Measurements from ENCODE around the gene CDKN1C.

The CDKN1C gene

DNA sequence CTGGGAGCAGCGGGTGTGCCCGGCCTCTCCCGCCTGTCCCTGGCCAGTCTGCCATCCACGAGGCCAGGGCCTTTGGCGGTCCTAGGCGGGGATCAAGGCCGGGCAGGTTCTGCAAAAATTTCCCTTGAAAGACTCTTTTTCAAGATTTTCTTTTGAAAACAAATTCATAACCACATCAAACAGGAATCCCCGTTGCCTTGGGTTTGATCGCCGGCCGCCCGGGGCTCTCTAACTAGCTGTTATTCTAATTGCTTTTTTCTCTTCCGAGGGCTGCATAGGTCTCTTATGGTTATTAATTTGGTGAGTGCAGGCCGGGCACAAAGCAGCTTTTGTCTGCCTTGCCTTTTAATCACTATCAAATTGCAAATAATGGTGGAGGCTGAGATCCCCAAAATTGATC lies 42.0 kb downstream of the CDKN1C start:
- no peak for DNase-seq

DNA sequence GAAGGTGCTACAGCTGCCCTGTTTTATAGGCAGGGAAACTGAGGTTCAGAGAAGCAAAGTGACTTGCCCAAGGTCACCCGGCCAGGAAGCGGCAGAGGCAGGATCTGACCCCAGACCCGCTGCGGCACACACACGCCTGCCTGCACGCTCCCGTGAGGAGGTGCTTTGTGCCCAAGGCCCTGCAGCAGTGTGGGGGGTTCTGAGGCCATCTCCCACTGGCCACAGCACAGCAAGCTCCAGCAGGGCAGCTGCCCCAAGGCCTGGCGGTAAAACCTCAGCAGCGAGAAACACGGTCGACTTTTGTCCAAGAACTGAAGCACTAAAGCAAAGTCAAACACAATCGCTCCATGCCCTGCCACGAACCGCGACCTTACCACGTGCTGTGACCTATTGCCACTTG lies 42.7 kb downstream of the CDKN1C start:
- DNase-seq, result no peak

DNA sequence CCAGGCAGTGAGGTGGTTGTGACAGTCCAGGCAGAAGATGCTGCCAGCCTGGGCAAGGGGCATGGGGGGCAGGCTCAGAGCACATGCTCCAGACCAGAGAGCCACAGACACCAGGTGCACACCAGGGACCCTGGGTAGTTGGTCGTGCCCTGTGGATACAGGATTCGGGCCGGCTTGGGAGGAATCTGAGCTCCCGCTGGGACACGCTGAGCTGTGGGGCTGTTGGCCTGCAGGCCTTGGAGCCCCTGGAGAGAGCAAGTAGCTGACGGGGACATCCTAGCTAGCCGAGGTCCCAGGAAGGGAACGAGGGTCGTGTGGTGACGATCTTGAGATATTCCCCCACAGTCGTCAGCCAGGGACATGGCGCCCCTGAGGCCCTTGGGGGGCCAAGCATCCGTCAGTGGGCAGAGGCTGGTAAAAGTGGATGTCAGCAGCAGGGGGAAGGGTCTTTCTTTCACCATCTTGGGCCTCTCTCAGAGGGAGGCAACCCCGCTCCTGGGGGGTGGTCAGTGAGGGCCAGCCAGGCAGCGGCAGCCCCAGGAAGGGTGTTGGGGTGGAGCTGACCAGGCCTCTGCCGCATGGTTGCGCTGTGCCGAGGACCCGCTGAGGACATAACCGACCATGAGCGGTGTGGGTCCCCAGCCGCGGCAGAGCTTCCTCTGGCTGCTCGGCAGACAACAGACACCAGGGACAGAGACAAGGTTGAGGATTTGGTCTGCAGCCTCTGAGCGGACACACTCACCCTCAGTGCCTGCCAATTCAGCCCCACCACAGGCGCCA lies 44.0 kb downstream of the CDKN1C start:
- DNase-seq, result no peak

DNA sequence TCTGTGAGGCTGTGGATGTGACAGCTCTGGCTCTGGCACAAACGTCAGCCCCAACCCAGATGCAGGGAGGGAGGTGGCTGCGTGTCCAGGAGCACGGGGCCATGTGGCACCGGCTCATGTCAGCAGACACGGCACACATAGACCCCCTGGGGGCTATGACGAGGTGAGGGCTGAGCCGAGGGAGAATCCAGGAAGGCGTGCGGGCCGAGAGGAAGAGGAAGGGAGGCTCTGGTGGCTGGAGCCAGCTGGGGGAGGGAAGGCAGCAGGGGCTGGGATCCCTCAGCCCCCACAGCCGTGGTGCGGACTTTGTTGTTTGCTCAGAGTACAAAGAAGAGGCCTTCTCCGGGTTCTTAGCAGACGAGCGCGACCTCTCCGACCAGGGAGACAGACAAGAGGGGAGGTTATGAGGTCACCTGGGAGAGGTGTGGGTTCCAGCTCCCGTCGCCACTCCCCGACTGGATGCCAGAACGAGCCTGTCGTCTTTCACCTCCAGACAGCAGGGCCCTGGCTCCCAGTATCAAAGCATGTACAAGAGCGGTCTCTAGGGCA lies 46.1 kb downstream of the CDKN1C start:
- DNase-seq, result no peak

DNA sequence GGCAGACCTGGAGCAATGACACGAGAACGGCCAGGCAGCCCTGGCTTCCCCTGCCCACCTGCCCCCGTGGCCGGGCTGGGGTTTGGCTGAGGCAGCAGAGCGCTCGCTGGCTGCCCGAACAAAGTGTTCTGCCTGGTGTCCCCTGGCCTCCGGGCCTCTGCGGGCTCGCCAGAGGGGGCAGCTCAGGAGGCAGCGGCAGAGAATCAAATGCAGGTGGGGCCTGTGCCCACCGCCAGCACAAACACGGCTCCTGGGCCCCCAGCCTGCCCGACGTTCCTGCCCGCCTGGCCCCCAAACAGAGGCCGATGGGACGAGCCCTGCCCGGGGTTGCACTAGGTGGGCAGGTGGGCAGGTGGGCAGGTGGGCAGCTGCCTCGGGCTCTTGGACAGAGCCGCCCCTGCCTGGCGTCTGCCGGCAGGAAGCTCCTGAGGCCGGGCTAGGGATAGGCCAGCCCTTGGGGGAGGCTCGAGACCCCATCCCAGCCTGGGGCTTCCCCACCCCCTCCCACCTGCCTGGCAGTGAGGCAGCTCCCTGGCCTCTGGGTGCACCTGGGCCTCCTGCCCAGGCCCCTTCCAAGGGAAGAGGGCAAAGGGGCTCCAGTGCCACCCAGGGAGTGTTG lies 46.8 kb downstream of the CDKN1C start:
- DNase-seq, result no peak

DNA sequence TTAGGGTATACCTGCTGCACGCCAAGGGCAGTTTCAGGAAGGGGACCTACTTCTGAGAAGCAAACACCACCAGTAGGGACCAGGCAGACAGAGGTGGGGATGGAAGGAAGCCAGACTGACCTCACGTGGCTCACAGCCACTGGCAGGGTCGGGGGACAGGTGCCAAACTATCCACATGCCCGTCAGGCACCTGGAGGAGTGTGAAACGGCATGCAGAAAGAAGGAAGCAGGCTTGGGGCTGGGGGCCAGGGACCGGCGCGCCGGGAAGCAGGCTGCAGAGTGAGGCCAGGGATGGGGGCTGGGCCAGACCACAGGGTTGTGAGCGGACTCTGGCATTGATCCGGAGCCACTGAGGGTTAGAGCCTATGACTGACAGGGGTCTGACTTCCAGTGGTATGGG lies 47.5 kb downstream of the CDKN1C start:
- no peak for DNase-seq

DNA sequence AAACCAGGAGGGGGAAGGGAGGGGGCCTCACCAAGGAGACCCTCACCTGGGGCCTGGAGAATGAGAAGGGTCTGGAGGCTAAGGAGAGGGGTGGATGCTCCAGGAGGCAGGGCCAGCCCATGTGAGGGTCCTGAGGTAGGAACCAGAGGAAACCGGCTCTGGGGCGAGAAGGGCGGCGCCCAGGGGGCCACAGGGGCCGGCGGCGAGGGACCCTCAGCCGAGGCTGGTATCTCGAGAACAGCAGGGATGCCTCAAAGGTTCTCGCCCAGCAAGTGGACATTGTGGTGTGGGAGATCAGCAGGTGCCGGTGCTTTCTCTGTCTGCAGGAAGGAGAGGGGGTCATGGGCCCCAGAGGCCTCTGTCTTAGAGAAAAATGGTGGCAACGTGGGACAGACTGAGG lies 47.9 kb downstream of the CDKN1C start:
- no peak for DNase-seq

DNA sequence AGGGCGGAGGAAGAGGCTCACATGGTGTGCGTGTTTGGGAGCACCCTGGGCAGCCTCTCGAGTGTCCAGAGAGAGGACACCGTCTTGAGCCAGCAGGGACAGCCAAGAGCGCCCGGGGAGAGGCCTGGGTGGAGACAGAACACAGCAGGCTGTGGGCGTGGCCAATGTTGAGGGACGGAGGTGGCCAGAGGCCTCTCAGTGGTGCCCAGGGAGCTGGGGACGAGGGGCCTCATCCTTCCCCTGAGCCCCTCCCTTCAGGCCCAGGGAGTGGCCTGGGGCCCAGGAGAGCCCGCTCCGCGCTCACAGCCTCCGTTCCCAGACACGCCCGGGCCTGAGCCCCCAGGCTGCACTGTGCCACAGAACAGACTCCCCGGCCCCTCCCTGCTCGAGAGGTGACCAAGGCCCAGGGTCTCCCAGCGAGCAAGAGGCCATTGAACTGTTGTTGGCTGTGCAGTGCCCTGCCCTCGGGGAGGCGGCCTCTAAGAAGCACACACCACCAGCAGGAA lies 48.4 kb downstream of the CDKN1C start:
- no peak for DNase-seq

DNA sequence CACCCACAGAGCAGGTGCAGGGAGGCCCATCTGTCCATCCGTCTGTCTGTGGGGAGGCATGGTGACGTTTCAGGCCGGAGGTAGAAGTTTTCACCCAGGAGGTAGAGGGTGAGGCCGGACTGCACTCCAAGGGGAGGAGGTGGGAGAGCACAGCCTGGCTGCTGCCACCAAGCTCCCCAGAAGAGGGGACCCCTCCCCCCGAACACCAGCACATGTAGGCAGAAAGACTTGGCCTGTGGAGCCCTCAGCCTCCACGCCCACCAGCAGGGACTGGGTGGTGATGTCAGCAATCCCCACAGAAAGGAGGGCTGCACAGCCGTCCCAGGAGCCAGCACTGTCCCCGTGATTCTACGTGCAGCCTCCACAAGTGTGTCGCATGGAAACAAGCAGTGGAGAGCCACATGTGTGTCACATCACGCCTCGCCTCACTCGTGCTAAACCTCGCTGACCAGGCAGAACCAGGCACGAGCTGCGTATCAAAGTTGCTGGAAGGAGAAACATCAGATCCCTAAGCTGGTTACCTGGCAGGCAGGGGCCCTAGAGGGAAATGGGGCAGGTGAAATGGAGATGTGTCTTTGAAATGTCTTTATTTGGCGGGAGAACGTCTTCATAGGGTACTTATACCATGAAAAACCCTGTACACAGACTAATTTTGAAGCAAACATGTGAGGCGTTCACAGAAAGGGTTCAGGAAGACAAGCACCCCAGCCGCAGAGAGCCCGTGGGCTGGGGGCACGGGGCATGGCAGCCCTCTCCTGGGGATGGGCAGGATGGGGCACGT lies 49.1 kb downstream of the CDKN1C start:
- no peak for DNase-seq

DNA sequence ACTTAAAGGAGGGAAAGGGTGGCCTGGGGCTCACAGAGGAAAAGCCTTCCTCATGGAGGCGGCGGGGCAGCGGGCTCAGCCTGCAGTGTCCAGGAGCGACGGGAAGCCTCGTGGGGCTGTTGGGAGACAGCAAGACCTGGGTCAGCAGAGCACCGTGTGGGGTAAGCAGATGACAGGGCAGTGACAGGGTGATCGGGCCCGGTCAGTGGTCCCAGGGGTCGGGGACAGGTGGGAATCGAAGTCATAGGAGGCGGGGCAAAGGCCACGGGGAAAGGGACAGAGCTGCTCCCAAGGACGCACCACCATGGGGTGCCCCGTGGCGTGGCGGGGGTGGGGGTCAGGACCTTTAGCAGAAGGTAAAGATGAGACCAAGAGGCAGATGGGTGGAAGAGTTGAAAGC lies 49.8 kb downstream of the CDKN1C start:
- no peak for DNase-seq

DNA sequence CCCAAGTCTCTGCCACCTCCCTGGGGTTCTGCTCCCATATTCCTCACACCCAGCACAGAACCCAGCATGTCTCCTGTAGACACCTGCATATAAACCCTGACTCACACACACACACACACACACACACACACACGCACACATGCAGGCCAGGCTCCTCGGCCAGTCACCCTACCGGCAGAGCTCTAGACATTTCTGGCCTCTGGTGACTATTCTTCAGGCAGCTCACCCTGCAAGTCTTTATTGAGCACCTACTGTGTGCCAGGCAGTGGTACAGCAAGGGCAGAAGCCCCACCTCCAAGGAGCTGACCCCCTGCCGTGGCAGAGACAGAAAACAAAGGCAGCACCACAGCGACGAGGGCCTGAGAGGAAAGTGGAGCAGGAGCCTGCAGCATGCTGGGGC lies 50.3 kb downstream of the CDKN1C start:
- no peak for DNase-seq

DNA sequence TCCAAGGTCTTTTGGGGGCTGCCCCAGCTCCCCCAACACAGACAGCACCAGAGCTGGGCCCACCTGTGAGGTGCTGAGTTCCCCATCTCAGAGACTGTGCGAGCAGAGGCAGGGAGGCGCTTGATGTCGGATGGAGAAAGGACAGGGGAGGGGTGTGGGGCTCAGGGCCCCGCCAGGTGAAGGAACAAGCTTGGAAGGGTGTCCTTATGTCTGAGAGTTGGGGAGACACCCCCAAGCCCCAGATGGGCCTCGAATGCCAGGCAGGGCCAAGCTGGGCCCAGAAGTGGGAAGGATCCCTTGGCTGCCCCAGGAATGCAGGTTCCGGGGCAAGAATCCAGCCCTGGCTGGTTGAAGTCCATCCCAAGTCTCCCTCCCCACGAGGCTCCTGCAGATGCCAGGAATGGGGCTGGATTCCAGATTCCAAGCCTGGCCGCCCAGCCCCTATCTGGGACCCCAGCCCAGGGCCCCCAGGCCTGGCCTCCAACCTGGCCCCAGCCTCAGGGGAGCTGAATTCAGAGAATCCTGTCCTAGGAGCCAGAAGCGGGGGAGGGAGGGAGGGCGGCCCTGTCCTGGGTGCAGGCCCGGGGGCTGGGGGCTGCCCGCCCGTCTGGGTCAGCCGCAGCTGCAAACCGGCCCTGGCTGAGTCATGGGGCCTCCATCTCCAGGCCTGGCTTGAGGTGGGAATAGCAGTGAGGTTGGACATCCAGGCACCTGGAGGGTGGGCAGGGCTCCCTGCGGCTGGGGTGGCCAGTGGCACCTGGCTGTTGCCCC lies 50.9 kb downstream of the CDKN1C start:
- no peak for DNase-seq

DNA sequence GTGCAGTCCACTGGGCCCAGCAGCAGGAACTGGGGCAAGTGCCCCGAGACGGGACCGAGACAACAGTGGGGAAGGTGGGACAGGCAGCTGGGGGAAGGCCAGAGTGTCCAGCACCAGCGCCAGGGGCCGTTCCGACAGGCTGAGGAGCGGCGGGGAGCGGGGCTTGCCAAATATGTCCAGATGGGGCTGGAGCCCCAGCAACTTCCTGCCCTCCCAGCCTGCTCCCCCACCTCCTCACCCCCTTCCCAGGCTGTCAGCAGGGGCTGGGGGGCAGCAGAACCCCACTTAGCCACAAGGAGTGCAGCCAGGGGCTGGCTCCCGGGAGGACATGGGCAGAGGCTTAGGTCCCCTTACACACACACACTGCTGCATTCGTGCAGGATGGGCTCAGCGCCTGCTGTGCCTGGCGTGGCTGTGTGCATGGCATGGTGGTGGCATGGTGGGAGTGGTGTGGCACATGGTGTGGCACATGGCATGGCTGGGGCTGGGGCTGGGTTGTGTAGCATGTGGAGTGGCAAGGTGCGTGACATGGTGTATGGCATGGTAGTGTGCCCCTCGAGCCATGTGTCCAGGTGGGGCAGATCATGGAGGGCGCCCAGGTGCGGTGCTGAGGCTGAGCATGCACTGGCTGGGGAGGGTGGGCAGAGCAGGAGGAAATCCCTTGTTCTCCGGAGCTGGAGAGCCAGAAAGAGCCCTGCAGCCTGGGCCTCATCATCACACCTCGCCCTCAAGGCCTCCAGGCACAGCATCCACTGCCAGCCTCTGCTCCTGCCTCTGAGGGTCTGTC lies 51.7 kb downstream of the CDKN1C start:
- no peak for DNase-seq
